Type B pancreatic cell (in vitro differentiated cells): ENCODE measurements around the gene CTNNA3. TPM values are rescaled to one million over a fixed set of nuclear protein-coding genes. Genes with fewer than 3 reads are reported as not detected.

Experiments used
- DNase-seq: peaks from one replicate; pipeline ENCODE4 v3.0.0; 2021; ENCODE audit warnings: mixed read lengths; ENCODE audit not compliant: unreplicated experiment; ENCODE audit errors: extremely low spot score
- H3K27ac Mint-ChIP-seq: 2 replicates; pipeline ENCODE4 v1.8.0; 2021; ENCODE audit warnings: mild to moderate bottlenecking, mixed read lengths
- H3K27me3 Mint-ChIP-seq: 2 replicates; pipeline ENCODE4 v1.8.0; 2021; ENCODE audit warnings: mixed read lengths
- H3K36me3 Mint-ChIP-seq: 2 replicates; pipeline ENCODE4 v1.8.0; 2021; ENCODE audit warnings: mixed read lengths
- H3K4me1 Mint-ChIP-seq: one replicate; pipeline ENCODE4 v1.8.0; 2021; ENCODE audit warnings: mixed read lengths; ENCODE audit not compliant: unreplicated experiment
- H3K4me3 Mint-ChIP-seq: 2 replicates; pipeline ENCODE4 v1.8.0; 2021; ENCODE audit warnings: mild to moderate bottlenecking, mixed read lengths
- H3K9me3 Mint-ChIP-seq: 2 replicates; pipeline ENCODE4 v1.8.0; 2021; ENCODE audit warnings: mixed read lengths
- total RNA-seq: library from RNA; stranded (reverse); gene quantifications from 2 replicates; pipeline ENCODE4 v1.2.1, GENCODE V29; 2021; ENCODE audit warnings: low replicate concordance
- TF ChIP-seq, protein P1 (sequence below): fragments of 200-600 bp; sonication (generic); conservative IDR thresholded peaks from 2 replicates; pipeline ENCODE4 v1.5.0; 2021; ENCODE audit warnings: antibody characterized with exemption, mild to moderate bottlenecking

CTNNA3 gene
- total RNA-seq, 1 donor from 2014 or later = 2.6 TPM

DNA sequence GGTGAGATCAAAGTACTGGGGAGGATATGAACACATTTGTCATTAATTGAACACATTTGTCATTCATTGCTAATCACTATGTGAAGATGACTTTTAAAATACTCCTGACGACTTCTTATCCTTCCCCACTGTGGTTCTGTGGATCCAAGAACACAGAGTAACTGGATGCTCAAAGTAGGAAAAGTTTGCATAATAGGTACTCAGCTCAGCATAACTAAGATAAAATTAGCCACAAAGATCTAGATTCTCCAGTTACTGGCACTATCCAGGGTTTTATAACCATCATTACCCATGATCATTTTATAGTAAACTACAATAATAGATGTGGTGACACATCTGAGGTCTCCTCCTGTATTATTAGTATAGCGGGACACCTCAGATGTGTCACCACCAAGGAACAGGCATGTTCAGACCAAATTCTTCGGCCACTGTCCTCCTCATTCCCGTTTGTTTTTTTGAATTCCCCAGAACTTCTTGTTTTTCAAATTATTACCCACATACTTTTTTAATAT is 933.7 kb downstream of the CTNNA3 start:
- DNase-seq = no peak
- TF ChIP-seq, protein P1, sequence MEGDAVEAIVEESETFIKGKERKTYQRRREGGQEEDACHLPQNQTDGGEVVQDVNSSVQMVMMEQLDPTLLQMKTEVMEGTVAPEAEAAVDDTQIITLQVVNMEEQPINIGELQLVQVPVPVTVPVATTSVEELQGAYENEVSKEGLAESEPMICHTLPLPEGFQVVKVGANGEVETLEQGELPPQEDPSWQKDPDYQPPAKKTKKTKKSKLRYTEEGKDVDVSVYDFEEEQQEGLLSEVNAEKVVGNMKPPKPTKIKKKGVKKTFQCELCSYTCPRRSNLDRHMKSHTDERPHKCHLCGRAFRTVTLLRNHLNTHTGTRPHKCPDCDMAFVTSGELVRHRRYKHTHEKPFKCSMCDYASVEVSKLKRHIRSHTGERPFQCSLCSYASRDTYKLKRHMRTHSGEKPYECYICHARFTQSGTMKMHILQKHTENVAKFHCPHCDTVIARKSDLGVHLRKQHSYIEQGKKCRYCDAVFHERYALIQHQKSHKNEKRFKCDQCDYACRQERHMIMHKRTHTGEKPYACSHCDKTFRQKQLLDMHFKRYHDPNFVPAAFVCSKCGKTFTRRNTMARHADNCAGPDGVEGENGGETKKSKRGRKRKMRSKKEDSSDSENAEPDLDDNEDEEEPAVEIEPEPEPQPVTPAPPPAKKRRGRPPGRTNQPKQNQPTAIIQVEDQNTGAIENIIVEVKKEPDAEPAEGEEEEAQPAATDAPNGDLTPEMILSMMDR = no peak
- Mint-ChIP-seq H3K27ac (no peak overlapping the region), H3K9me3 (no peaks in the 10 kb centered on the region), H3K36me3 (no peaks in the 10 kb centered on the region), H3K27me3 (no peaks in the 10 kb centered on the region), H3K4me1 (no peaks in the 10 kb centered on the region), H3K4me3 (no peak overlapping the region)

DNA sequence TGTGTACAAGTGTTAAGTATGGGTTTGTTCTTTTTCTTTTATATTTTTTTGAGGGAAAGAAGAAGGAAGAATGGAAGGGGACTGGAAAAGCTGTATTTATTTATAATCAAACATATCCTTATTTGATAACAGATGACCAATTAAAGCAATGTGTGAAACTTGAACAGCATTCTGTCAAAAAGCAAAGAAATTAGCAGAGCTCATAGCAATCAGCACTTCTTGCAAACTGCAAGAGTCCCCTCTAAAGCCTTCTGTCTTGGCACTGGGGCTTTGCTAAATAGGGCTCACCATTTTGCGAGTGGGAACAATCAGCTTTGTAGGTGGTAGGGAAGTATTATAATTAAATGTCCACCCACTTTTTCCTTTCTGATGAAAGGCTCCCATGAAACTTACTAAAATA is 935.1 kb downstream of the CTNNA3 start:
- Mint-ChIP-seq H3K36me3 (no peaks in the 10 kb centered on the region), H3K4me3 (no peak overlapping the region), H3K27ac (no peak overlapping the region), H3K4me1 (no peaks in the 10 kb centered on the region), H3K27me3 (no peaks in the 10 kb centered on the region), H3K9me3 (no peaks in the 10 kb centered on the region)
- TF ChIP-seq, protein P1 = no peak
- DNase-seq = no peak

DNA sequence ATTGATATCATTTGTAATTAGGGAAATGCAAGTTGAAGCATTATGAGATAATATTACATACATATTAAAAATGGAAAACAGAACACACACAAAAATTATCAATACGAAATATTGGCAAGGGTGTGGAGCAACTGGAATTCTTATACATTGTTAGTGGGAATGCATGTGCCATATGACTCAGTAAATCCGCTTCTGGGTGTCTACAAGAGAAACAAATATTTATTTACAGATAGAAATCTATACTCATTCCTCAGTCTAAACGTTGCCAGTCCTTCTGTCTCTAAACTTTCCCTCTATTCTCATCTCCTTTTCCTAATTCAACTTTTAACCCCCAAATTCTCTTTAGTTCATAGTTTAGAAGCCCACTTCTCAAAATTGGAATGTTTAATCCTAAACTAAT is 940.5 kb downstream of the CTNNA3 start:
- Mint-ChIP-seq H3K9me3 (no peaks in the 10 kb centered on the region), H3K4me3 (no peak overlapping the region), H3K27ac (no peak overlapping the region), H3K36me3 (no peaks in the 10 kb centered on the region), H3K27me3 (no peaks in the 10 kb centered on the region), H3K4me1 (no peaks in the 10 kb centered on the region)
- DNase-seq = no peak
- TF ChIP-seq, protein P1 = no peak

DNA sequence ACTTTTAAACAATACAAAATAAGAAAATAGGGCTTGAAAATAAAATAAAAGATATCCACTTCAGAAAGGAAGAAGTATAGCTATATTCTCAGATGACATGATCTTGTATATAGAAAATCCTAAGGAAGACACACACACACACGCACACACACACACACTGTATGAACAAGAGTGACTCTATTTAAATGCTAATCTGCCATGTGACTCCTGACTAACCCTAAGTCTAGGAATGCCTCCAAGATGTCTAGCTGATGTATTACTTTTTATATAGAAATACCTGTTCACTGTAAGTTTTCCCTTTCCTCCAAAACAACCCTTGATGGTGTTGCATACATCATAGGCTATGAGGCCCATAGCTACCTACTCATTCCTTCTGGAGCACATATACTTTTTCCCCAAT is 943.3 kb downstream of the CTNNA3 start:
- no peak for DNase-seq
- no peaks in the 10 kb centered on the region for H3K9me3 Mint-ChIP-seq
- H3K27ac Mint-ChIP-seq = no peak overlapping the region
- H3K36me3 Mint-ChIP-seq = no peaks in the 10 kb centered on the region
- H3K27me3 Mint-ChIP-seq = no peaks in the 10 kb centered on the region
- no peak overlapping the region for H3K4me3 Mint-ChIP-seq
- no peaks in the 10 kb centered on the region for H3K4me1 Mint-ChIP-seq
- TF ChIP-seq, protein P1 = no peak

DNA sequence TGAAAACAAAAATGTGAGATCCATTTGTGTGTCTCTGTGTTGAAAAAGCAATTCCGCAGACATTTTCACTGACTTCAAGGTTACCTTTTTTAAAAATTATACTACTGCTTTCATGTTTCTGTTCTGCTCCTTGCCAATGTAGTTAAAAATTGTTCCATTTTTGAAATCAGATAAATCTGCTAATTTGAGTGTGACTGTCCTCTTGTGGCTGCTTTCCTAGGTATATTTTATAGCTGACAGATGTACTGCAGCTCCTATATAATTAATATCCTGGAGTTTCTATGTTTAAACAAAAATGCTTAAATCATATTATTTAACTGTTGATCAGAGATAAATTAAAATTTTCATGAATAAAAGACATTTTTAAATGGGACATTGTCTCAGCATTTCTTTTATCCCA is 947.8 kb downstream of the CTNNA3 start:
- no peak for DNase-seq
- no peaks in the 10 kb centered on the region for H3K9me3 Mint-ChIP-seq
- no peak overlapping the region for H3K27ac Mint-ChIP-seq

More for the DNA sequence above, 947.8 kb downstream of the CTNNA3 start:
- H3K27me3 Mint-ChIP-seq = no peaks in the 10 kb centered on the region
- H3K36me3 Mint-ChIP-seq = no peaks in the 10 kb centered on the region
- H3K4me1 Mint-ChIP-seq = no peaks in the 10 kb centered on the region
- H3K4me3 Mint-ChIP-seq = no peak overlapping the region
- TF ChIP-seq, protein P1 = no peak
